Measurements from ENCODE around the gene TENT4A. TPM values are rescaled to one million over a fixed set of nuclear protein-coding genes. Genes with fewer than 3 reads are reported as not detected.

The TENT4A gene
- total RNA-seq, 1 experiment from 2014 or later, result 39.3 TPM

DNA sequence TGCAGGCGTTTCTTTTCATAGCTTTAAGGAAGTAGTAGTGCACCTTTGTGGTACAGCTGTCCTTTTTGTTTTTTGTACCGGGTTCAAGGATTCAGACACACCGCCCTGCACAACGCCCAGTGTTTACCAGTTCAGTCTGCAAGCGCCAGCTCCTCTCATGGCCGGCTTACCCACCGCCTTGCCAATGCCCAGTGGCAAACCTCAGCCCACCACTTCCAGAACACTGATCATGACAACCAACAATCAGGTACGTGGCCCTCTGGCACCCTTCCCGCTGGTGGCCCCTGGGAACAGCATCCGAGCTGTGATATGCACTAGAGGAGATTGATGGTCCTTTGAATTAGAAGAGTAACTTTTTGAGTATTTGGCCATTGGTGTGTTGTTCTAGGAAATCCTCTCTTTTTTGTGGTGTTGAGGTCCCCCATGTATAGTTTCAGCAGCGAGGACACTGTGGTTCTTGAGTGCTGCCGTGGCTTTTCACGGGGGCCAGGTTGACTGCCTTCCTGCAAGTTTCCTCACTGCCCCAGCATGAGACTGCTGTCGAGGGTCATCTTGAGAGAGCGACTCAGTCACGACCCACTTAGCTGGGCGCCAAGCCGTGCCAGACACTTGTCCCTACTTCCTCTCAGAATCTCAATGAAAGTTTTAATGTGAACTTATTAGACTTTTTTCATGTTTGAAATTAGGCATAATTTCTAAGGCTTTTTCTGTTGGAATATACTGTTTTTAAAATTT is 37.9 kb downstream of the TENT4A start:
- H3K4me2 ChIP-seq (ENCODE audit: low read length), result no peak overlapping the region
- no peak overlapping the region for H2AFZ ChIP-seq (ENCODE audit: low read length)
- H4K20me1 ChIP-seq (ENCODE audit: low read length), result peaks cover 30% of the 10 kb centered on the region
- no peaks in the 10 kb centered on the region for H3K27me3 ChIP-seq (ENCODE audit: low read length)
- H3K27ac ChIP-seq (ENCODE audit: low read length), result no peak overlapping the region
- DNase-seq, result no peak
- H3K9ac ChIP-seq (ENCODE audit: low read length), result no peak overlapping the region
- no peaks in the 10 kb centered on the region for H3F3A ChIP-seq (ENCODE audit: low read length, unreplicated experiment)
- no peaks in the 10 kb centered on the region for H3K9me2 ChIP-seq (replicated peaks; ENCODE audit: low read length)
- no TSS peak for BruUV-seq (replicated peaks)
- CTCF ChIA-PET, result no interaction called here
- no peak overlapping the region for H3K4me3 ChIP-seq (ENCODE audit: low read length)
- TF ChIP-seq EZH2phosphoT487 (IDR thresholded peaks at IDR 0.05; ENCODE audit: borderline replicate concordance, low read length), result no peak
- TF ChIP-seq EZH2 (IDR thresholded peaks at IDR 0.05; ENCODE audit: low read length, unreplicated experiment), result no peak
- TF ChIP-seq, protein P1, sequence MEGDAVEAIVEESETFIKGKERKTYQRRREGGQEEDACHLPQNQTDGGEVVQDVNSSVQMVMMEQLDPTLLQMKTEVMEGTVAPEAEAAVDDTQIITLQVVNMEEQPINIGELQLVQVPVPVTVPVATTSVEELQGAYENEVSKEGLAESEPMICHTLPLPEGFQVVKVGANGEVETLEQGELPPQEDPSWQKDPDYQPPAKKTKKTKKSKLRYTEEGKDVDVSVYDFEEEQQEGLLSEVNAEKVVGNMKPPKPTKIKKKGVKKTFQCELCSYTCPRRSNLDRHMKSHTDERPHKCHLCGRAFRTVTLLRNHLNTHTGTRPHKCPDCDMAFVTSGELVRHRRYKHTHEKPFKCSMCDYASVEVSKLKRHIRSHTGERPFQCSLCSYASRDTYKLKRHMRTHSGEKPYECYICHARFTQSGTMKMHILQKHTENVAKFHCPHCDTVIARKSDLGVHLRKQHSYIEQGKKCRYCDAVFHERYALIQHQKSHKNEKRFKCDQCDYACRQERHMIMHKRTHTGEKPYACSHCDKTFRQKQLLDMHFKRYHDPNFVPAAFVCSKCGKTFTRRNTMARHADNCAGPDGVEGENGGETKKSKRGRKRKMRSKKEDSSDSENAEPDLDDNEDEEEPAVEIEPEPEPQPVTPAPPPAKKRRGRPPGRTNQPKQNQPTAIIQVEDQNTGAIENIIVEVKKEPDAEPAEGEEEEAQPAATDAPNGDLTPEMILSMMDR (conservative IDR thresholded peaks at IDR 0.05; ENCODE audit: low read depth, low read length), result no peak
- intact Hi-C loops (cut with micrococcal nuclease), result no loop called here
- H3K9me3 ChIP-seq (ENCODE audit: low read length), result no peaks in the 10 kb centered on the region
- POLR2A ChIA-PET (ENCODE audit: unreplicated experiment), result no interaction called here
- peaks cover 36% of the 10 kb centered on the region for H3K79me2 ChIP-seq (ENCODE audit: low read length)
- no peaks in the 10 kb centered on the region for H3K4me1 ChIP-seq (ENCODE audit: insufficient read depth, low read length)
- no peak for ATAC-seq
- peaks cover 95% of the 10 kb centered on the region for H3K36me3 ChIP-seq (ENCODE audit: low read depth, low read length)

DNA sequence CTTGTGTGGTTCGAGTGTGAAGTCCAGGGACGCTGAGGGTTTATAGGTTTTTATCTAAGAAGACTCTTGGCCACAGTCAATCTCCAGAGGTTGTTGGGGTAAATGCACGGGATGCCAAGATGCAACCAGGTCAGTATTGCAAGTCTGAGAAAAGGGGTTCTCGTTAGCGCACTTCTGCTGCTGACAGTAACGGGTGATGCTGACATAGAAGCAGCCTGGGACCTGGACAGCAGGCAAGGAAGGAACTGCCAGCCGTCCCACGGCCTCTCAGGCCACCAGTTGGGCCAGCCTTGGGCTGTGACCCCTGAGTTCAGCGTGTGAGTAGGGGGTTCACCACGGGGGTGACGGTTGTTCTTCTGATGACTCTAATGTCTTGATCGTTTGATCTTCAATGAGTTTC is 39.0 kb downstream of the TENT4A start:
- no peaks in the 10 kb centered on the region for H3F3A ChIP-seq (ENCODE audit: low read length, unreplicated experiment)
- no peak overlapping the region for H2AFZ ChIP-seq (ENCODE audit: low read length)
- ChIA-PET POLR2A (ENCODE audit: unreplicated experiment) (no interaction called here), CTCF (no interaction called here)
- H3K27ac ChIP-seq (ENCODE audit: low read length), result no peak overlapping the region
- no peaks in the 10 kb centered on the region for H3K27me3 ChIP-seq (ENCODE audit: low read length)
- no peaks in the 10 kb centered on the region for H3K9me2 ChIP-seq (replicated peaks; ENCODE audit: low read length)
- no peak overlapping the region for H3K9ac ChIP-seq (ENCODE audit: low read length)
- intact Hi-C loops (cut with micrococcal nuclease), result no loop called here
- H3K9me3 ChIP-seq (ENCODE audit: low read length), result no peaks in the 10 kb centered on the region
- peaks cover 26% of the 10 kb centered on the region for H3K79me2 ChIP-seq (ENCODE audit: low read length)
- DNase-seq (no peak), ATAC-seq (no peak)
- no peak for TF ChIP-seq EZH2 (IDR thresholded peaks at IDR 0.05; ENCODE audit: low read length, unreplicated experiment)
- TF ChIP-seq EZH2phosphoT487 (IDR thresholded peaks at IDR 0.05; ENCODE audit: borderline replicate concordance, low read length), result no peak
- TF ChIP-seq, protein P1 (conservative IDR thresholded peaks at IDR 0.05; ENCODE audit: low read depth, low read length), result no peak
- no peak overlapping the region for H3K4me2 ChIP-seq (ENCODE audit: low read length)
- peaks cover 23% of the 10 kb centered on the region for H4K20me1 ChIP-seq (ENCODE audit: low read length)
- BruUV-seq (replicated peaks), result no TSS peak
- H3K4me1 ChIP-seq (ENCODE audit: insufficient read depth, low read length), result no peaks in the 10 kb centered on the region
- H3K4me3 ChIP-seq (ENCODE audit: low read length), result no peak overlapping the region
- H3K36me3 ChIP-seq (ENCODE audit: low read depth, low read length), result peaks cover 95% of the 10 kb centered on the region

DNA sequence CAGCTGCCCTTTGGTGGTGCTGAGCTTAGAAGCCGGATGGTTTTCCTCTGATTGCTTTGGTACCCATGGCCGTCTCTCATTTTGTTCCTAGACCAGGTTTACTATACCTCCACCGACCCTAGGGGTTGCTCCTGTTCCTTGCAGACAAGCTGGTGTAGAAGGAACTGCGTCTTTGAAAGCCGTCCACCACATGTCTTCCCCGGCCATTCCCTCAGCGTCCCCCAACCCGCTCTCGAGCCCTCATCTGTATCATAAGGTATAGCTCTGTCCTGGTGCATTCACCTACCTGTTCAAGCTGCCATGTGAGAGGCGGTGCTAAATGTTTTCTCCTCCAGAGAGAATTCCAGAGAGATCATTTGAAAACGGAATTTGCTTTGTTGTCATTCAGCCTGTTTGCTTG is 39.5 kb downstream of the TENT4A start:
- no peaks in the 10 kb centered on the region for H3K9me3 ChIP-seq (ENCODE audit: low read length)
- TF ChIP-seq EZH2phosphoT487 (IDR thresholded peaks at IDR 0.05; ENCODE audit: borderline replicate concordance, low read length) (no peak), EZH2 (IDR thresholded peaks at IDR 0.05; ENCODE audit: low read length, unreplicated experiment) (no peak)
- TF ChIP-seq, protein P1 (conservative IDR thresholded peaks at IDR 0.05; ENCODE audit: low read depth, low read length), result no peak

More for the DNA sequence above, 39.5 kb downstream of the TENT4A start:
- H3K4me2 ChIP-seq (ENCODE audit: low read length), result no peak overlapping the region
- no peak overlapping the region for H3K4me3 ChIP-seq (ENCODE audit: low read length)
- H4K20me1 ChIP-seq (ENCODE audit: low read length), result peaks cover 18% of the 10 kb centered on the region
- H3K36me3 ChIP-seq (ENCODE audit: low read depth, low read length), result peaks cover 93% of the 10 kb centered on the region
- ChIA-PET CTCF (no interaction called here), POLR2A (ENCODE audit: unreplicated experiment) (no interaction called here)
- no peaks in the 10 kb centered on the region for H3K9me2 ChIP-seq (replicated peaks; ENCODE audit: low read length)
- H3K27ac ChIP-seq (ENCODE audit: low read length), result no peak overlapping the region
- H2AFZ ChIP-seq (ENCODE audit: low read length), result no peak overlapping the region
- H3K9ac ChIP-seq (ENCODE audit: low read length), result no peak overlapping the region
- no peak for DNase-seq
- BruUV-seq (replicated peaks), result no TSS peak
- H3K27me3 ChIP-seq (ENCODE audit: low read length), result no peaks in the 10 kb centered on the region
- ATAC-seq, result no peak
- intact Hi-C loops (cut with micrococcal nuclease), result no loop called here
- H3K4me1 ChIP-seq (ENCODE audit: insufficient read depth, low read length), result no peaks in the 10 kb centered on the region
- H3F3A ChIP-seq (ENCODE audit: low read length, unreplicated experiment), result no peaks in the 10 kb centered on the region
- H3K79me2 ChIP-seq (ENCODE audit: low read length), result peaks cover 20% of the 10 kb centered on the region

All from PC-3 (cell line).